Suprapubic skin (tissue), 3 donors: ENCODE results near the gene PRKCZ.

Experiments
- CTCF ChIP-seq, 2 donors: fragments of 200-600 bp in 1 of 2; fragments of 450-650 bp in 1 of 2; sonication (generic) in 1 of 2; IDR thresholded peaks; one replicate each; pipeline ENCODE4 v1.5.1; 2016 to 2019; ENCODE audit warnings: antibody characterized with exemption in 2 of 2, mild to moderate bottlenecking in 1 of 2, moderate library complexity in 1 of 2
- EP300 ChIP-seq: sonication (generic); formaldehyde crosslinking; IDR thresholded peaks from one replicate; pipeline ENCODE4 v1.6.1; 2017; ENCODE audit warnings: antibody characterized with exemption
- POLR2A ChIP-seq, 2 donors: fragments of 450-650 bp; IDR thresholded peaks; one replicate each; pipeline ENCODE4 v1.6.1; 2017; ENCODE audit warnings: antibody characterized with exemption in 2 of 2, mild to moderate bottlenecking in 2 of 2, moderate library complexity in 2 of 2

GRCh38 chr1:2212274-2212531 lies 162.0 kb downstream of the PRKCZ start:
- no peak for TF ChIP-seq POLR2A (IDR thresholded peaks at IDR 0.05)
- TF ChIP-seq CTCF (IDR thresholded peaks at IDR 0.05) = no peak
- no peak for TF ChIP-seq EP300
